Uterus (tissue), 2 donors: ENCODE results near the gene PPP1R3E.

Experiments
- POLR2A ChIP-seq, 2 donors: fragments of 450-650 bp; IDR thresholded peaks; one replicate each; pipeline ENCODE4 v1.6.1; 2016; ENCODE audit warnings: antibody characterized with exemption in 2 of 2, mild to moderate bottlenecking in 1 of 2, moderate library complexity in 1 of 2
- TF ChIP-seq, protein P1 (sequence below), 4 experiments: fragments of 200-600 bp in 2 of 4; fragments of 450-650 bp in 2 of 4; sonication (generic) in 2 of 4; IDR thresholded peaks; one replicate each; pipeline ENCODE4 v1.5.1; 2016 to 2019; ENCODE audit warnings: antibody characterized with exemption in 4 of 4, mild to moderate bottlenecking in 2 of 4, moderate library complexity in 1 of 4

- TF ChIP-seq, protein P1, sequence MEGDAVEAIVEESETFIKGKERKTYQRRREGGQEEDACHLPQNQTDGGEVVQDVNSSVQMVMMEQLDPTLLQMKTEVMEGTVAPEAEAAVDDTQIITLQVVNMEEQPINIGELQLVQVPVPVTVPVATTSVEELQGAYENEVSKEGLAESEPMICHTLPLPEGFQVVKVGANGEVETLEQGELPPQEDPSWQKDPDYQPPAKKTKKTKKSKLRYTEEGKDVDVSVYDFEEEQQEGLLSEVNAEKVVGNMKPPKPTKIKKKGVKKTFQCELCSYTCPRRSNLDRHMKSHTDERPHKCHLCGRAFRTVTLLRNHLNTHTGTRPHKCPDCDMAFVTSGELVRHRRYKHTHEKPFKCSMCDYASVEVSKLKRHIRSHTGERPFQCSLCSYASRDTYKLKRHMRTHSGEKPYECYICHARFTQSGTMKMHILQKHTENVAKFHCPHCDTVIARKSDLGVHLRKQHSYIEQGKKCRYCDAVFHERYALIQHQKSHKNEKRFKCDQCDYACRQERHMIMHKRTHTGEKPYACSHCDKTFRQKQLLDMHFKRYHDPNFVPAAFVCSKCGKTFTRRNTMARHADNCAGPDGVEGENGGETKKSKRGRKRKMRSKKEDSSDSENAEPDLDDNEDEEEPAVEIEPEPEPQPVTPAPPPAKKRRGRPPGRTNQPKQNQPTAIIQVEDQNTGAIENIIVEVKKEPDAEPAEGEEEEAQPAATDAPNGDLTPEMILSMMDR (IDR thresholded peaks at IDR 0.05): no peak
- no peak for TF ChIP-seq POLR2A (IDR thresholded peaks at IDR 0.05)
Measured at GRCh38 chr14:23297096-23297495, 5.6 kb downstream of the PPP1R3E start.
